ENCODE measurements around the gene XIST. TPM values are rescaled to one million over a fixed set of nuclear protein-coding genes. Genes with fewer than 3 reads are reported as not detected.
"Not testable (repeated sequence)": the region's sequence is repeated elsewhere in the genome, so short reads cannot be mapped to it uniquely, and the experiment has no call there.

XIST gene
- total and polyA plus RNA-seq, 11 donors = 0.01 to 138 (median 0.46) TPM

DNA sequence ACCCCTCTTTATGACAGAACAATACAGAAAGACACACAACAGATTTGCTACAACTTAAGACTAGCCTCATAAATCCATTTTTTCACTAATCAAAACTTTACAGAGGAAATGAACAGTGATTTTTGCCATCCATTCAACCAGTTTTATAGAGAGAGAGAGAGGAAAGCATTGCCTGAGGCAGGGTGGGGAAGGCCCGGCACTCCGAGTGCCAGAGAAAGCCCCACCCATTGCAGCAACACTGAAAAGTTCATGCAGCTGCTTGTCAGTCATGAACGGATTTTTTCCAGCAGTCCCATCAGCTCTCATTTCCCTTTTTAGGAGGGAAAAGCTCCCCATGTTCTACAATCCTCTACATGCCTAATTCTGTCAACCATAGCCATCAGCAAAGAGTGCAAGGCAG is 52.6 kb downstream of the XIST start:
- H3K27me3 ChIP-seq = peaks cover 0 to 12% (median 0%) of the 10 kb centered on the region in 9 donors
- no peak overlapping the region for H3K4me3 ChIP-seq
- intact Hi-C loops (cut with DNase I) = no loop called here
- no peak overlapping the region for H3K27ac ChIP-seq
- no peak for TF ChIP-seq POLR2A (IDR thresholded peaks at IDR 0.05)
- TF ChIP-seq, protein P1, sequence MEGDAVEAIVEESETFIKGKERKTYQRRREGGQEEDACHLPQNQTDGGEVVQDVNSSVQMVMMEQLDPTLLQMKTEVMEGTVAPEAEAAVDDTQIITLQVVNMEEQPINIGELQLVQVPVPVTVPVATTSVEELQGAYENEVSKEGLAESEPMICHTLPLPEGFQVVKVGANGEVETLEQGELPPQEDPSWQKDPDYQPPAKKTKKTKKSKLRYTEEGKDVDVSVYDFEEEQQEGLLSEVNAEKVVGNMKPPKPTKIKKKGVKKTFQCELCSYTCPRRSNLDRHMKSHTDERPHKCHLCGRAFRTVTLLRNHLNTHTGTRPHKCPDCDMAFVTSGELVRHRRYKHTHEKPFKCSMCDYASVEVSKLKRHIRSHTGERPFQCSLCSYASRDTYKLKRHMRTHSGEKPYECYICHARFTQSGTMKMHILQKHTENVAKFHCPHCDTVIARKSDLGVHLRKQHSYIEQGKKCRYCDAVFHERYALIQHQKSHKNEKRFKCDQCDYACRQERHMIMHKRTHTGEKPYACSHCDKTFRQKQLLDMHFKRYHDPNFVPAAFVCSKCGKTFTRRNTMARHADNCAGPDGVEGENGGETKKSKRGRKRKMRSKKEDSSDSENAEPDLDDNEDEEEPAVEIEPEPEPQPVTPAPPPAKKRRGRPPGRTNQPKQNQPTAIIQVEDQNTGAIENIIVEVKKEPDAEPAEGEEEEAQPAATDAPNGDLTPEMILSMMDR (IDR thresholded peaks at IDR 0.05) = no peak
- H3K9me3 ChIP-seq = no peaks in the 10 kb centered on the region
- no peaks in the 10 kb centered on the region for H3K4me1 ChIP-seq
- DNase-seq = no peak
- WGBS, 4 donors = 36 to 66% (median 54%) methylated on average over 3 of the region's 3 CpGs
- ATAC-seq = no peak
- no peaks in the 10 kb centered on the region for H3K36me3 ChIP-seq

DNA sequence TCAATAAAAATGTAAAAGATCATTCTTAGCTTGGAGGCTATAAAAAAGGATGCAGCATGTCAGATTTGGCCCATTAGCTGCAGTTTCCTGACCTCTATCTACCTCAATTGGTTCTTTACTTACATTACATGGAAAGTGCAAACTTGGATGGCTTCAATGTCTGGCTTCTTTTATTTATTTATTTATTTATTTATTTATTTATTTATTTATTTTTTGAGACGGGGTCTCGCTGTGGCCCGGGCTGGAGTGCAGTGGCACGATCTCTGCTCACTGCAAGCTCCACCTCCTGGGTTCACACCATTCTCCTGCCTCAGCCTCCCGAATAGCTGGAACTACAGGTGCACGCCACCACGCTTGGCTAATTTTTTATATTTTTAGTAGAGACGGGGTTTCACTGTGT is 60.0 kb downstream of the XIST start:
- H3K4me3 ChIP-seq; H3K4me1 ChIP-seq; intact Hi-C loops (cut with DNase I); H3K36me3 ChIP-seq; ATAC-seq; H3K27ac ChIP-seq; DNase-seq; H3K9me3 ChIP-seq: not testable (repeated sequence)
- peaks cover 0 to 15% (median 0%) of the 10 kb centered on the region in 9 donors for H3K27me3 ChIP-seq
- WGBS, 4 donors = 89 to 95% (median 94%) methylated on average over 8 of the region's 8 CpGs

DNA sequence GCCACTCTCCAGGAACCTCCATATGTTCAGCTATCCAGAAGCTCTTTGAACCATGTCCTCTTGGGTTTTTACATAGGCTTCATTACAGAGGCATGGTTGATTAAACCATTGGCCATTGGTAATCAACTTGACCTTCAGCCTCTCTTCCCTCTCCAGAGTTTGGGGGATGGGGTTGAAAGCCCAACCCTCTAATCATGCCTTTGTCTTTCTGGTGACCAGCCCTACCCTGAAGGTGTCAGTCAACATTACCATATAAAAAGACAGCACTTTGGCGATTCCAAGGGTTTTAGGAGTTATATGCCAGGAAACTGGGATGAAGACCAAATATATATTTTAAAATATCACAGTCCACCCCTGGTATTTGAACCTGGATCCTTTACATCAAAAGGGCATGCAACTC is 67.0 kb downstream of the XIST start:
- TF ChIP-seq POLR2A (IDR thresholded peaks at IDR 0.05) = no peak
- TF ChIP-seq, protein P1 (IDR thresholded peaks at IDR 0.05) = no peak
- no peak overlapping the region for H3K4me3 ChIP-seq
- WGBS, 4 donors = 25 to 49% (median 42%) methylated on average over 1 of the region's 1 CpG
- intact Hi-C loops (cut with DNase I) = no loop called here
- DNase-seq = no peak
- H3K27me3 ChIP-seq = no peaks in the 10 kb centered on the region
- H3K4me1 ChIP-seq = no peaks in the 10 kb centered on the region
- H3K27ac ChIP-seq = no peak overlapping the region
- no peaks in the 10 kb centered on the region for H3K9me3 ChIP-seq
- ATAC-seq = no peak
- H3K36me3 ChIP-seq = no peaks in the 10 kb centered on the region
